Measurements from ENCODE around the gene DENND2A. TPM values are rescaled to one million over a fixed set of nuclear protein-coding genes. Genes with fewer than 3 reads are reported as not detected.

DENND2A gene
- total RNA-seq, 4 donors from 2014 or later = 0.73 to 2.6 (median 1.6) TPM

GRCh38 chr7:140544388-140544826 lies 96.2 kb downstream of the DENND2A start:
- no peaks in the 10 kb centered on the region for H3K9me3 ChIP-seq
- no peak for ATAC-seq
- peaks cover 6 to 14% of the 10 kb centered on the region in 2 donors for H3K4me1 ChIP-seq
- H3K27ac ChIP-seq = no peak overlapping the region
- H3K4me3 ChIP-seq = no peak overlapping the region
- in situ Hi-C loops (cut with MboI; ENCODE audit: low sequenced_read_pairs in 4 of 4) (no loop called here), intact Hi-C loops (cut with DNase I; ENCODE audit: low total_unique reads) (loop anchor here (5.0 kb wide), 1 partner anchor 98 kb away; the partner anchor contains the start of gene DENND2A)
- TF ChIP-seq POLR2A (IDR thresholded peaks at IDR 0.05) (no peak), CTCF (IDR thresholded peaks at IDR 0.05 in 4 of 5, conservative IDR thresholded peaks at IDR 0.05 in 1 of 5) (no peak)
- H3K36me3 ChIP-seq = no peaks in the 10 kb centered on the region
- no peaks in the 10 kb centered on the region for H3K27me3 ChIP-seq
- no peak for DNase-seq

GRCh38 chr7:140542228-140542603 lies 98.4 kb downstream of the DENND2A start:
- peak; percentile 19 to 49 for DNase-seq
- intact Hi-C loops (cut with DNase I; ENCODE audit: low total_unique reads) (loop anchor here (5.0 kb wide), 1 partner anchor 100 kb away; the partner anchor contains the start of gene DENND2A), in situ Hi-C loops (cut with MboI; ENCODE audit: low sequenced_read_pairs in 4 of 4) (no loop called here)
- Histone ChIP-seq H3K9me3 (no peaks in the 10 kb centered on the region), H3K27ac (peak overlapping the region; percentile 57 to 71 (median 66)), H3K4me3 (peak overlapping the region in 1 of 4 donors; percentile 16), H3K4me1 (peaks cover 6 to 14% of the 10 kb centered on the region in 2 donors), H3K27me3 (no peaks in the 10 kb centered on the region), H3K36me3 (no peaks in the 10 kb centered on the region)
- peak; percentile 57 to 65 for ATAC-seq
- TF ChIP-seq CTCF (IDR thresholded peaks at IDR 0.05 in 4 of 5, conservative IDR thresholded peaks at IDR 0.05 in 1 of 5) (no peak), POLR2A (IDR thresholded peaks at IDR 0.05) (no peak)

DNA sequence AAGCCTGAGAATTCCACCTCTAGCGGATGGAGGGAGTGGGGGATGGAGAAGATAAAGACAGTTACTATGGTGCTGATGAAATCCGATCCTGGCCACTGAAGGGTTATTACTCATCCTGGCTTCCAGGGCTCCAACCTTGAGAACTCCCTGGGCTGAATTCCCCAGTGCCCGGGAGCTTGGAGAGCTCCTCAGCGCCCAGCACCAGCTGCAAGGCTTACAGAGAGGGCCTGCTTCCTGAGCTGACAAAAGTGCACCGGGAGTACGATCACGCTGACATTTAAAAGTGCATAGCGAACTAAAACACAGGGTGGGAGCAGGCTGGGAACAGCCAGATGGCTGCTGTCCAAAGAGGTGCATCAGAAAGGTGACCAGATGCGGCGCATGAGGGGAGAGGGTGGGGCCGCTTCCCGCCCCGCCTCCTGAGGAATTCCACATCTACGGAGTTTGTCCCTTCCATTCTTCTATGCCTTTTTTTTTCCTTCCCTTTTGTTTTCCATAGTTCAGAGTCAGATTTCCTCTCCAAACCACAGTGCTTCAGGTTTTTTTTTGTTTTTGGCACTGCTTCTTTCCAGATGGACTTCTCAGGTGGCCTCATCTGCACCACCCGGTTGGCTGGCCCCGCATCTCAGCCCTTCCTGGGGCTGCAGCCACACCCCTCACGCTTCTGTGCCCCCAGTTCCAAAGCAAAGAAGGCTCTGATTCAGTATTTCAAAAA lies 98.9 kb downstream of the DENND2A start:
- in situ Hi-C loops (cut with MboI; ENCODE audit: low sequenced_read_pairs in 4 of 4) = no loop called here
- intact Hi-C loops (cut with DNase I; ENCODE audit: low total_unique reads) = loop anchor here (5.0 kb wide), 1 partner anchor 101 kb away; the partner anchor contains the start of gene DENND2A
- Histone ChIP-seq H3K4me3 (peak overlapping the region in 1 of 4 donors; percentile 16), H3K4me1 (peaks cover 6 to 14% of the 10 kb centered on the region in 2 donors), H3K27me3 (no peaks in the 10 kb centered on the region), H3K36me3 (no peaks in the 10 kb centered on the region), H3K27ac (peak overlapping the region; percentile 57 to 71 (median 66)), H3K9me3 (no peaks in the 10 kb centered on the region)
- TF ChIP-seq POLR2A (IDR thresholded peaks at IDR 0.05) (no peak), CTCF (IDR thresholded peaks at IDR 0.05 in 4 of 5, conservative IDR thresholded peaks at IDR 0.05 in 1 of 5) (no peak)
- ATAC-seq = peak; percentile 61 to 71
- DNase-seq = peak; percentile 22 to 49

DNA sequence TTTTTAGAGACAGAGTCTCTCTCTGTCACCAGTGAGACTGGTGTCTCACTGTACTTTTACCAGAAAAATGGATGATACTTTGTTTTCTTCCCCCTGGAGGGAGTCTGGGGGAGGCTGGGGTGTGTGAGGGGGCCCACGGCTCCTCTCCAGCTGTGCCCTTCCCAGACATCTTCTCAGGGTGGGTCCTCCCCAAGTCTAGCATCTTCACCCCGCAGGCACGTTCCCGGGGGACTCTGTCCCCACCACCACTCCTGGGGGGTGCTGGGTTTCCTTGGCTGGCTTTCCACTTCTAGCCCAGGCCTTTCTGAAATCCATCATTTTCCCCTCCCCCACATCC lies 99.5 kb downstream of the DENND2A start:
- Histone ChIP-seq H3K27me3 (no peaks in the 10 kb centered on the region), H3K27ac (peak overlapping the region; percentile 57 to 71 (median 66)), H3K4me3 (no peak overlapping the region), H3K4me1 (peaks cover 6 to 14% of the 10 kb centered on the region in 2 donors), H3K36me3 (no peaks in the 10 kb centered on the region), H3K9me3 (no peaks in the 10 kb centered on the region)
- in situ Hi-C loops (cut with MboI; ENCODE audit: low sequenced_read_pairs in 4 of 4) (no loop called here), intact Hi-C loops (cut with DNase I; ENCODE audit: low total_unique reads) (loop anchor here (5.0 kb wide), 1 partner anchor 101 kb away; the partner anchor contains the start of gene DENND2A)
- TF ChIP-seq CTCF (IDR thresholded peaks at IDR 0.05 in 4 of 5, conservative IDR thresholded peaks at IDR 0.05 in 1 of 5) = no peak
- no peak for TF ChIP-seq POLR2A (IDR thresholded peaks at IDR 0.05)
- no peak for DNase-seq
- ATAC-seq = no peak
